Activated CD4-positive, alpha-beta T cell treated with anti-CD3 and anti-CD28 coated beads for 36 hours (primary cell): ENCODE results near the gene MAP7D2. TPM values are rescaled to one million over a fixed set of nuclear protein-coding genes. Genes with fewer than 3 reads are reported as not detected.

ENCODE experiments used
- ATAC-seq: fragments of 200-7000 bp; cut with Tn5 transposase; one replicate; pipeline ENCODE4 v1.10.0; 2021; ENCODE audit warnings: mild to moderate bottlenecking, moderate library complexity
- CTCF ChIA-PET: fragments of 350-600 bp; sonication (Branson Sonifier 250); formaldehyde crosslinking; loops from one replicate; lab custom pipeline; 2021; ENCODE audit warnings: antibody characterized with exemption; lab: Charles Lee
- POLR2A ChIA-PET: fragments of 350-600 bp; sonication (Branson Sonifier 250); formaldehyde crosslinking; loops from one replicate; lab custom pipeline; 2021; ENCODE audit warnings: antibody characterized with exemption, inconsistent platforms; lab: Charles Lee
- DNase-seq: peaks from one replicate; pipeline ENCODE4 v3.0.0-alpha.2; 2020
- H3K27ac Mint-ChIP-seq: one replicate; pipeline ENCODE4 v1.8.0; 2021; ENCODE audit warnings: mixed read lengths
- H3K27me3 Mint-ChIP-seq: one replicate; pipeline ENCODE4 v1.8.0; 2021; ENCODE audit warnings: mixed read lengths
- H3K36me3 Mint-ChIP-seq: one replicate; pipeline ENCODE4 v1.8.0; 2021; ENCODE audit warnings: low read depth, mixed read lengths
- H3K4me1 Mint-ChIP-seq: one replicate; pipeline ENCODE4 v1.8.0; 2021; ENCODE audit warnings: mixed read lengths
- H3K4me3 Mint-ChIP-seq: one replicate; pipeline ENCODE4 v1.8.0; 2021; ENCODE audit warnings: mild to moderate bottlenecking, moderate library complexity, mixed read lengths
- H3K9me3 Mint-ChIP-seq: one replicate; pipeline ENCODE4 v1.8.0; 2021; ENCODE audit warnings: low read depth, mixed read lengths
- intact Hi-C, 2 experiments: fragments of 100-400 bp; cut with DNase I in 1 of 2; cut with micrococcal nuclease in 1 of 2; formaldehyde crosslinking; loops; one replicate each; pipeline versions ENCODE4 v1.14.2 to v1.15.1; 2022 to 2024; cut with DNase I, micrococcal nuclease
- total RNA-seq, 2 experiments: library from RNA; stranded (reverse); gene quantifications; one replicate each; pipeline ENCODE4 v1.2.3, GENCODE V29; 2021

MAP7D2 gene
- total RNA-seq, 2 experiments from 2014 or later = 0.44 to 0.59 TPM

- no peak for DNase-seq
- ATAC-seq = no peak
- Mint-ChIP-seq H3K27me3 (no peaks in the 10 kb centered on the region), H3K27ac (no peak overlapping the region), H3K36me3 (no peaks in the 10 kb centered on the region), H3K4me3 (no peak overlapping the region), H3K4me1 (no peaks in the 10 kb centered on the region), H3K9me3 (no peaks in the 10 kb centered on the region)
- ChIA-PET CTCF (no interaction called here), POLR2A (no interaction called here)
- intact Hi-C loops = no loop called here
Measured at GRCh38 chrX:20001588-20001987, 115.1 kb downstream of the MAP7D2 start.

GRCh38 chrX:19991350-19991718 is 125.4 kb downstream of the MAP7D2 start:
- intact Hi-C loops = loop anchor here (1.0 to 10.0 kb wide), 6 partner anchors 64 to 647 kb away; partner anchors contain the start of genes EIF1AX (in 1 of the 2) and PDHA1 (in 1 of the 2)
- H3K4me3 Mint-ChIP-seq = peak overlapping the region; percentile 80
- no peaks in the 10 kb centered on the region for H3K9me3 Mint-ChIP-seq
- H3K27ac Mint-ChIP-seq = peak overlapping the region; percentile 95
- no peaks in the 10 kb centered on the region for H3K27me3 Mint-ChIP-seq
- ChIA-PET CTCF (interaction anchor here (0.7 to 1.3 kb wide), 2 partner anchors 13 to 86 kb away, joined by 3 to 5 read pairs; no protein-coding TSS in a partner anchor), POLR2A (interaction anchor here (0.7 kb wide), 1 partner anchor 97 kb away, joined by 5 read pairs; no protein-coding TSS in a partner anchor)
- ATAC-seq = peak; percentile 21
- peaks cover 16% of the 10 kb centered on the region for H3K4me1 Mint-ChIP-seq
- DNase-seq = peak; percentile 28
- H3K36me3 Mint-ChIP-seq = no peaks in the 10 kb centered on the region

- Mint-ChIP-seq H3K4me3 (peak within 1 kb of the TSS; percentile 80), H3K9me3 (no peaks in the 10 kb centered on the region), H3K27ac (peak within 1 kb of the TSS; percentile 95), H3K36me3 (no peaks in the 10 kb centered on the region), H3K27me3 (no peaks in the 10 kb centered on the region), H3K4me1 (peaks cover 16% of the 10 kb centered on the region)
- intact Hi-C loops = loop anchor here (1.0 to 10.0 kb wide), 7 partner anchors 63 to 646 kb away; partner anchors contain the start of genes EIF1AX (in 1 of the 2) and PDHA1 (in 1 of the 2)
- peak; percentile 98 for ATAC-seq
- POLR2A ChIA-PET = no interaction called here
- DNase-seq = peak; percentile 92
- CTCF ChIA-PET = interaction anchor here (1.3 kb wide), 1 partner anchor 86 kb away, joined by 5 read pairs; no protein-coding TSS in a partner anchor
Measured at GRCh38 chrX:19990556-19991349, 126.0 kb downstream of the MAP7D2 start, which contains the start of gene BCLAF3. Gene BCLAF3 (minus strand): TSS chrX:19991061. CDS start chrX:19970264, 20,797 bp downstream.

DNA sequence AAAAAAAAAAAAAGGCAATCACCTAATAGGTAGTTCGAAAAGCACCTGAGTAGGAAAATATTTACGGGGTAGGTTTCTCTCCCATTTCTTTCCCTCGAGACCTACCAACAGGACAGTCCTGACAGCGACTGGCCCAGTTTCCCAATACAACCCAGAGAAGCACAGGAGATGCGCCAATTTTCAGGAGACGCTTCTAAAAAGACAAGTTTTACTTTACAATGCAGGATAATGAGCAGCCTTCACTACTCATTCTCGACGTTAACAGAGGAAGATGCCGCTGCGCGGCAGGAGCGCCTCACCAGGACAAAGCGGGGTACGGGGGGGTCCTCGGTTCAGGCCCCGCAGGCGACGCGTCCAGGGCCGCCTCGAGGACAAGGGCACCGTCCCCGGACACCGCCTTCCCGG is 126.6 kb downstream of the MAP7D2 start:
- DNase-seq (no peak), ATAC-seq (peak; percentile 3)
- H3K27me3 Mint-ChIP-seq = no peaks in the 10 kb centered on the region
- peak overlapping the region; percentile 80 for H3K4me3 Mint-ChIP-seq
- intact Hi-C loops = loop anchor here in 1 of 2 experiments (1.0 to 10.0 kb wide), 5 partner anchors 63 to 645 kb away; partner anchors contain the start of genes EIF1AX and PDHA1
- H3K27ac Mint-ChIP-seq = peak overlapping the region; percentile 72
- CTCF ChIA-PET = interaction anchor here (1.3 to 1.5 kb wide), 2 partner anchors 13 to 85 kb away, joined by 4 to 7 read pairs; no protein-coding TSS in a partner anchor
- H3K4me1 Mint-ChIP-seq = peaks cover 16% of the 10 kb centered on the region
- POLR2A ChIA-PET = no interaction called here
- H3K9me3 Mint-ChIP-seq = no peaks in the 10 kb centered on the region
- H3K36me3 Mint-ChIP-seq = no peaks in the 10 kb centered on the region

GRCh38 chrX:19987856-19988255 is 128.9 kb downstream of the MAP7D2 start:
- H3K4me1 Mint-ChIP-seq = peaks cover 16% of the 10 kb centered on the region
- H3K27me3 Mint-ChIP-seq = no peaks in the 10 kb centered on the region
- H3K9me3 Mint-ChIP-seq = no peaks in the 10 kb centered on the region
- no peak overlapping the region for H3K4me3 Mint-ChIP-seq
- H3K27ac Mint-ChIP-seq = no peak overlapping the region
- ChIA-PET POLR2A (no interaction called here), CTCF (no interaction called here)
- no peaks in the 10 kb centered on the region for H3K36me3 Mint-ChIP-seq
- DNase-seq (no peak), ATAC-seq (no peak)
- intact Hi-C loops = no loop called here

GRCh38 chrX:19986531-19986930 is 130.2 kb downstream of the MAP7D2 start:
- CTCF ChIA-PET = no interaction called here
- no peak for DNase-seq
- H3K9me3 Mint-ChIP-seq = no peaks in the 10 kb centered on the region
- intact Hi-C loops = no loop called here
- ATAC-seq = no peak
- H3K4me1 Mint-ChIP-seq = peaks cover 17% of the 10 kb centered on the region
- H3K4me3 Mint-ChIP-seq = no peak overlapping the region
- H3K27ac Mint-ChIP-seq = no peak overlapping the region
- no peaks in the 10 kb centered on the region for H3K36me3 Mint-ChIP-seq
- H3K27me3 Mint-ChIP-seq = no peaks in the 10 kb centered on the region
- POLR2A ChIA-PET = interaction anchor here (0.6 kb wide), 1 partner anchor 87 kb away, joined by 3 read pairs; no protein-coding TSS in a partner anchor

DNA sequence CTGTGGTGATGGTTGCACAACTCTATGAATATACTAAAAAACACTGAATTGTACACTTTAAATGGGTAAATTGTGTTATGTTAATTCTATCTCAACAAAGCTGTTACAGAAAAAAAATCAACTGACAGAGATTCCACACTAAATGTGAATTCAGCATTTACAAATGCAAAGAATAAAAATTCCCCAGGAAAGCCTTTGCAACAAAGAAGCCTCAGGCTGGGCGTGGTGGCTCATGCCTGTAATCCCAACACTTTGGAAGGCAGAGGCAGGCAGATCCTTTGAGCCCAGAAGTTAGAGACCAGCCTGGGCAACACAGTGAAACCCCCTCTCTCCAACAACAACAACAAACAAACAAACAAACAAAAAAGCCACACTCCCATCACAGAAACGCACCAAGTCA is 134.8 kb downstream of the MAP7D2 start:
- no peak for DNase-seq
- POLR2A ChIA-PET = no interaction called here
- peaks cover 13% of the 10 kb centered on the region for H3K4me1 Mint-ChIP-seq
- intact Hi-C loops = no loop called here
- ATAC-seq = no peak
- no peak overlapping the region for H3K4me3 Mint-ChIP-seq
- peaks cover 8% of the 10 kb centered on the region for H3K36me3 Mint-ChIP-seq
- no peak overlapping the region for H3K27ac Mint-ChIP-seq
- H3K27me3 Mint-ChIP-seq = no peaks in the 10 kb centered on the region
- CTCF ChIA-PET = no interaction called here
- H3K9me3 Mint-ChIP-seq = peaks cover 4% of the 10 kb centered on the region

DNA sequence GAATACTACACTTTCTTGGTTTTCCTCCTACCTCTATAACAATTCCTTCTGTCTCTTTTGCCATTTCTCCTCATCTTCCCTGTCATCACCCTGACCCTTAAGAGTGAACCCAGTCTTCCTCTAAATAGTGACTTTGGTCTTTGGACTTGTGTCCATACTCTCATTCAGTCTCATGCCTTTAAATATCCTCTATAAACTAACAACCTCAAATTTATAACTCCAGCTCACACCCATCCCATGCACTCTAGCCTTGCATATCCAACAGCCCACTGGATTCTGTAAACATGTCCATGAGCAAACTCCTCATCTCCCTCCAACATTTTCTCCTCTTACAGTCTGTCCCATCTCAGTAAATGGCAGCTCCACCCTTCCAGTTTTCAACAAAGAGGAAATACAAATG is 140.9 kb downstream of the MAP7D2 start:
- intact Hi-C loops = no loop called here
- no peaks in the 10 kb centered on the region for H3K27me3 Mint-ChIP-seq
- H3K27ac Mint-ChIP-seq = no peak overlapping the region
- no peak for DNase-seq
- peaks cover 23% of the 10 kb centered on the region for H3K4me1 Mint-ChIP-seq
- peaks cover 12% of the 10 kb centered on the region for H3K36me3 Mint-ChIP-seq
- no peak overlapping the region for H3K4me3 Mint-ChIP-seq
- no peak for ATAC-seq
- peaks cover 9% of the 10 kb centered on the region for H3K9me3 Mint-ChIP-seq
- ChIA-PET CTCF (no interaction called here), POLR2A (no interaction called here)

DNA sequence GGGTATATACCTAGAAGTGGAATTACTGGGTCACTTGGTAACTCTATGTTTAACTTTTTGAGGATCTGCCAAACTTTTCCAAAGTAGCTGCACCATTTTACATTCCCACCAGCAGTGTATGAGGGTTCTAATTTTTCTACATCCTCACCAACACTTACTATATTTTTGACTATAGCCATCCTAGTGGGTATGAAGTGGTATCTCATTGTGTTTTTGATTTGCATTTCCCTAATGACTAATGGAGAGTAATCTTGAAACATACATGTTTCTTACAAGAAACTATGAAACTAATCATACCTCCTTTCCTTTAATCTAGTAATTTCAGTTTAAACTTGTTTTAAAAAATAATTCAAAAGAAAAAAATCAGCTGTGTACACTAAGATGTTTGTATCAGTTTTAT is 143.7 kb downstream of the MAP7D2 start:
- intact Hi-C loops = no loop called here
- H3K36me3 Mint-ChIP-seq = peaks cover 13% of the 10 kb centered on the region
- peaks cover 19% of the 10 kb centered on the region for H3K4me1 Mint-ChIP-seq
- ATAC-seq (peak; percentile 63), DNase-seq (no peak)
- POLR2A ChIA-PET = no interaction called here
- no peaks in the 10 kb centered on the region for H3K27me3 Mint-ChIP-seq
- no peak overlapping the region for H3K4me3 Mint-ChIP-seq
- peaks cover 6% of the 10 kb centered on the region for H3K9me3 Mint-ChIP-seq
- CTCF ChIA-PET = no interaction called here
- H3K27ac Mint-ChIP-seq = no peak overlapping the region

- H3K27me3 Mint-ChIP-seq = no peaks in the 10 kb centered on the region
- H3K27ac Mint-ChIP-seq = no peak overlapping the region
- DNase-seq (no peak), ATAC-seq (no peak)
- ChIA-PET POLR2A (no interaction called here), CTCF (interaction anchor here (0.6 kb wide), 1 partner anchor 36 kb away, joined by 4 read pairs; no protein-coding TSS in a partner anchor)
- no peak overlapping the region for H3K4me3 Mint-ChIP-seq
- H3K9me3 Mint-ChIP-seq = no peaks in the 10 kb centered on the region
- intact Hi-C loops = no loop called here
- H3K4me1 Mint-ChIP-seq = peaks cover 23% of the 10 kb centered on the region
- peaks cover 19% of the 10 kb centered on the region for H3K36me3 Mint-ChIP-seq
Measured at GRCh38 chrX:19968276-19968675, 148.4 kb downstream of the MAP7D2 start.

DNA sequence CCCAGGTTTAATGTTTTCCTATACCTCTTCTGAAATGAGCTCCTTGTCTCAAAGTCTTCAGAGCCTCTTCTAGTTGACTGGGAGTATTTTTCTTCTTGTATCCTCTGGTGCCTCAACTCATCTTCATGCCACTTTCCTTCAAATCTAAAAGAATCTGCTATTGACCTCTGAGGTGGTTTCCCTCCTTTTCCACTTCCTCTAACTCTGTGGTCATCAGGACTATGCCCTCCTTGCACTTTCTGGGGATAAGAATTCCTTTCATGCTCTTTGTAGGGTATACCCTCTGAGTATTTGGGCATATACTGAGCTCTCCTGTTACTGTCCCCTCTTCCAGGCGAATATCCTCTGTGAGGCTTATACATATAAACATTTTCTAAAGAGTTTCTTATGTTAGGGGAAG is 150.7 kb downstream of the MAP7D2 start:
- ATAC-seq (no peak), DNase-seq (no peak)
- POLR2A ChIA-PET = no interaction called here
- intact Hi-C loops = no loop called here
- no peaks in the 10 kb centered on the region for H3K9me3 Mint-ChIP-seq
- CTCF ChIA-PET = interaction anchor here (0.8 to 0.9 kb wide), 2 partner anchors 23 to 453 kb away, joined by 3 to 4 read pairs; no protein-coding TSS in a partner anchor
- H3K4me1 Mint-ChIP-seq = peaks cover 17% of the 10 kb centered on the region
- peaks cover 21% of the 10 kb centered on the region for H3K36me3 Mint-ChIP-seq
- no peaks in the 10 kb centered on the region for H3K27me3 Mint-ChIP-seq
- H3K4me3 Mint-ChIP-seq = no peak overlapping the region
- no peak overlapping the region for H3K27ac Mint-ChIP-seq
